GM19455 (cell line): ENCODE results near the gene PPP6R2.

Experiments used
- ATAC-seq: cut with Tn5 transposase; IDR thresholded peaks from one replicate; pipeline ENCODE4 v1.9.1; 2021; ENCODE audit not compliant: unreplicated experiment

Gene PPP6R2

DNA sequence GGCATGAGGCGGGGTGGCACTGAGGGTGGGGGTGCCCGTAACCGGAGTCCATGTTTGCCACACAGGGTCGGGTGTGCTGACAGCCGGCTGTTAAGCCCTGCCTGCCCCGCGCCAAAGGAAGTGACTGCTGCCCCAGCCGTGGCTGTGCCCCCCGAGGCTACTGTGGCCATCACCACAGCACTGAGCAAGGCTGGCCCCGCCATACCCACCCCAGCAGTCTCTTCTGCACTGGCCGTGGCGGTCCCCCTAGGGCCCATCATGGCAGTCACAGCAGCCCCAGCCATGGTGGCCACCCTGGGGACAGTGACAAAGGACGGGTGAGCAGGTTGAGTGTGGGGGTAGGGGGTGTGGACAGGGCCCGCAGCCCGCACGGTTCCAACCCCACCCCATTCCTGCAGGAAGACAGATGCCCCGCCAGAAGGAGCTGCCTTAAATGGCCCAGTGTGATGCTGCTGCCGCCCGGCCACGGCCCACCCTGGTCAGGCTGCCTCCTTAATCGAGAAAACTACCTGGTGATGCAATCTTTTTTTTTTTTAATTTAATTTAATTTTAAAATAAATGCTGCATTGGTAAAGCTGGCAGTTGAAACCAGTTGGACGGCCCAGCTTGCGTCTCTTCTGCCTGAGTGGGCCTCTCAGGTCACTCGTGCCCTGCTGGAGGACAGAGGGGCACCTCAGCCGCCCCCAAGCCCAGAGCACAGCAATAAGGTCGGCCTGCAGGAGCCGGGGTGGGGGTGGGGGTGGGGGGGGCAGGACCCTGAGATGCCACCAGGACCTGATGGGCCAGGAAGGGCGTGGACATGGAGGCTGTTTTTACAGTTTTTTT lies 100.9 kb downstream of the PPP6R2 start:
- no peak for ATAC-seq

DNA sequence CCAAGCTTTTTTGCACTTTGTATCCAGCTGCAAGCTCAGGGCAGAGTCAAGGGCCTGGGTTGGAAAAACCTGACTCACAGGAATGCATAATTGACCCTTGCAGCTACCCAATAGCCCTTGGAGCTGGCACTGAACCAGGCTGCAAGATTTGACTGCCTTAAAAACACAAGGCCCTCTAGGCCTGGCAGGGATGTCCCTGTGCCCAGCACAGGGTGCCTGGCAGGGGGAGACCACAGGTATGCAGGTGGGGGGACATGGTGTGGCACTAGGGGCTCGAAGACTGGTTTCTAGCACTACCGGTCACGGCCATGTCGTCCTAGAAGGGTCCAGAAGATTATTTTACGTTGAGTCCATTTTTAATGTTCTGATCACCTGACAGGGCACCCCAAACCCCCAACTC lies 101.5 kb downstream of the PPP6R2 start:
- ATAC-seq = no peak

DNA sequence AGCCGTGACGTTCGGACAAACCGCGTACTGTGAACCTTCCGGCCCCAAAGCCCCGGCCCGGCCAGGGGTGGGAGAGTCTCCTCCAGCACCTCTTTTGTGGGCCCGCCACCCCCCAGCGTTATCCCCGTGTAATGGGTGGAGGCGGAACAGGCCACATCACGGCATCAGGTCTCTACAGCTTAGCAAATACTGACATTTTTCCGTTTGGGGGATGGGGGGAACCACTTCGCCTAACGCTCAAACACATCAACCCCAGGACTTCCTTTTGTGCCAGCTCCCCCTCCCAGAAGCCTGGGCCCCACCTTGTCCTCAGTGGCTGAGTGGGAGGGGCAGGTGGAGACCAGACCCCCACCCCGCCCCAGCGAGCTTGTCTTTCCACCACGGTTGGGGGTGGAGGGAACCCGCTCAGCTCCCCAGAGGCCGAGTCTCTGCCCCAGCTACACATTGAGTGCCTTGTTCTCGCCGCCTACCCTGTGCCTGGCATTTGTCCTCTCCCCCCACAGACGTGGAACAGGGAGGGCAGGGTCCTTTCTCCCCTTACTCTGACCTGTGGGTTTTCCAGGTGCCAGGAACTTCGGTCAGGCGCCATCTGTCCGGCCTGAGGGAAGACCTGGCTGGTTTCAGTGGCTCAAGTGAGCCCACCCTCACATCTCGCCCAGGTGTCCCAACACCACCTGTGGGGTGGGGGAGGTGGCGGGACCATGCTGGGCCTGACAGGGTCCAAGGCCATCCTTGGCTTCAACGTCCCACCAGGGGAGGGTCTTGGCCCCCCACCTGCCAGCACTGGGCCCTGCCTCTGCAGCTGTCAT lies 102.1 kb downstream of the PPP6R2 start:
- no peak for ATAC-seq

DNA sequence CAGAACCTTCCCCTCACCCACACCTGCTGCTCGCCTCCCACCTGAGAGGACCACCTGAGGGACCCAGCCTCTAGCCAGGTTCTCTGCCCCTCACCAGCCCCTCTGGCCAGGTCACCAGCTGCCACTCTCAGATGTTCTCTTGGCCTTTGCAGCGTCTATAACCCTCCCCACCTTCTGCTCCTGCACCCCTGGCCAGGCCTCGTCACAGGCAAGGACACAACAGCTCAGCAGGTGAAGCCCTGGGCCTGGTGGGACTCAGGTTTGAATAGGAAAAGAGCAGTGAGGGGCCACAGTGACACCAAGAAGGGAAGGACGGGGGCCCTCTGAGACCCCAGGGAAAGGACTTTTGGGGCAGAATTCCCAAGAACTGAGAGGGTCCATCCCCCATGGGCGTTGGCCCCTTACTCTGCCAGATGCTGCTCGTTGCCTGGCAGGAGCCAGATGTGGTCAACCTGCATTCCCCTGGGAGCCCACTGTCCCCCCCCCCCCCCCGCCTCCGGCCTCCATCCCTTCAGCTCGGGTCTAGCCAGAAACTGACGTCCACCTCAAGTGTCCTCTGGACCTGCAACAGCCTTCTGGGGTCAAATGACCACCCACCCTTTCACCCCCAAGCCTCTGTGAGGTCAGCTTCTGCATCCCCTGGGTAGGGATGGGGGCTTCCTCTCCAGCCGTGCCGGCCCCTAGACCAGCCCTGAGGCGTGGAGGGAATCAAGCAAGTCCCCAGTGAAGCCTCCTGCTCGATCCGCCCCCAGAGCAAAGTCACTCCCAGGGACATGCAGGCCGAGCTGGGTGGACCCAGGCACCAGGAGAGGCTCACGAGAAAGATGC lies 103.0 kb downstream of the PPP6R2 start:
- no peak for ATAC-seq

DNA sequence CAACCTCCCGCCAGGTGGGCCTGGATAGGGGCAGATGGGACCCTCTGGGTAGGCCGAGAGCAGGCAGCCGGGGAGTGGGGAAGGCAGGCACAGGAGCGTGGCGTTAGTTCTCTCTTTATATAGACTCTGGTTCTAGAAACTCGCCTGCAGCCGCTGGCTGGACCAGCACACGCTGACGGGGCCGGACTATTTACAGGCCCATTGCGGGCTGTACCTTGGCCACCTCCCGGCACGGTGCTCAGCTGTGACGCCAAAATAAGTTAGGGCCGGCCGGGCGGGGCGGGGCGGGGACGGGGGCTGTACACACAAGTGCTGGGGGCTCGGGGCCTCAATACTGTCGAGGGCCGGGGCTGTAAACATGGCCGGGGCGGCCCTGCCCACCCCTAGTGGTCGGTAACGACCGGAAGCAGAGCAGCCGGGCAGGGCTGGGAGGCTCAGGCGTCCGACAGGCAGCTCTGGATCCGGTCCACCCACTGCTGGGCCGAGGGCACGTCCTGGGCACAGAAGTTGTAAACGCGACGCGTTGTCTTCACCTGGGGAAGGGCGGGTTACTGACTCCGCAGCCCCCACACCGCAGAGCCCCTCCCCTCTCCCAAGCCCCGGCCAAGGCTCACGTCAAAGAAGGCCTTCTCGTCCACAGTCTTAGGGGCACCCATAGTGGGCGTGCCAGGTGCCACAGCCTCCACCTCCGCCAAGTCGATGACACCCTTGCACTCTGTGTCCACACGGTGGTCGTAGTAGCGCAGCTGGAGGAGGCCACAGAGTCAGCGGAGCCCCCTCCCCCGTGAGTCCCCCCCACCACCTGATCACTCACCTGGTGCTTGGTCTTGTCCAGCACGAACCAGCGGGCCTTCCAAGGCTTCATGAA lies 103.8 kb downstream of the PPP6R2 start:
- no peak for ATAC-seq

DNA sequence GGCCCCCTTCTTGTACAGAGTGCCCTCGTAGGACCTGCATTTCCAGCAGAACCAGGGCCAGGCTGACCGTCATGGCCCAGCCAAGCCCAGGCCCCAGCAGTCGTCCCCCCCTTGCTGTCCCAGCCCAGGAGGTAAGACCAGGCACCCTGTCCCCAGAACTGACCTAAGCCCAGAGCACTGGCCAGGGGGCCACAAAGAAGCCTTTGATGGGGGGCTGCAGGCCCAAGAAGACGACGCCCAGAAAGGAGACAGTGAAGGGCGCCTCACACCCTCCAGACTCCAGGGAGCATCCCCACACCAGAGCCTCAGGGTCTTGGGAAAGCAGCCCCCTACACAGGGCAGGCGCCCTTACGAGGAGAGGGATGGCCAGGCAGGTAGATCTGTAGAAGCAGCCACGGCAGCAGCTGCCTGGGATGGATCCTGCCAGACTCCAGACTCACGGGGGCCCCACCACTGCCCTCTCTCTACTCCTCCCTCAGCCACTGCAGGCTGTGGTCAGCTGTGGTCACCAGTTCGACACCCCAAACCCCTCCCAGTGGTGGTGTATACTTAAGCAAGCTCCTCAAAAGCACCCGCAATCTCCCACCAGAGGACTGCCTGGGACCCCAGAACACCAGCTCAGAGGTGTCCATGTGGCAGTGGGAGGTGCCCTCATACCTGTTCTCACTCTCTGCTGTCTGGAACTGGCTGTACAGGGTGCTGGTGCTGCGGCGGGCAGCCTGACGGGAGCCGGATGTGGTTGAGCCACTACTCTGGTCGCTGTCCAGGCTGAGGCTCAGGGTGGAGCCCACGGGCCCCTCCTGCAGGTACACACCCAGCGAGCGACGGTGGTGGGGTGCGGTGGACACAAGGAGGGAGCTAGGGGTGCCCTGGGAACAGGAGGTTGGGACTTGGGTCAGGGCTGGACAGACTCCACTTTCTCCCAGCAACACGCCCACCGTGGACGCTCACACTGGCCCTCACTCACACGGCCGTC lies 104.7 kb downstream of the PPP6R2 start:
- no peak for ATAC-seq

DNA sequence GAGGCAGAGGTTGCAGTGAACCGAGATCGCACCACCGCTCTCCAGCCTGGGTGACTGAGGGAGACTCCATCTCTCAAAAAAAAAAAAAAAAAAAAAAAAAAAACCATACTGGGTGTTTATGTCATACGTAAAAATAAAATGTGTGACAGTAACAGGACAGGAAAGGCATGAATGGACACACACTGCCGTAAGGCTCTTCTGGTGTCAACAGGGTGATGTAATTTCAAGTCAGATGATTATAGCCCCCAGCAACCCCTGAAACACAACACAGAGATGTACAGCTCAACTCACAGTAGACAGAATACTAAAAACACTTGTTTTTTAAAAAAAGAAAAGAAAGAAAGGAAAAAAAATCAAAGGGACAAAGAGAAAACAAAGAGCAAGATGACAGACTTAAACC lies 109.5 kb downstream of the PPP6R2 start:
- ATAC-seq = no peak

DNA sequence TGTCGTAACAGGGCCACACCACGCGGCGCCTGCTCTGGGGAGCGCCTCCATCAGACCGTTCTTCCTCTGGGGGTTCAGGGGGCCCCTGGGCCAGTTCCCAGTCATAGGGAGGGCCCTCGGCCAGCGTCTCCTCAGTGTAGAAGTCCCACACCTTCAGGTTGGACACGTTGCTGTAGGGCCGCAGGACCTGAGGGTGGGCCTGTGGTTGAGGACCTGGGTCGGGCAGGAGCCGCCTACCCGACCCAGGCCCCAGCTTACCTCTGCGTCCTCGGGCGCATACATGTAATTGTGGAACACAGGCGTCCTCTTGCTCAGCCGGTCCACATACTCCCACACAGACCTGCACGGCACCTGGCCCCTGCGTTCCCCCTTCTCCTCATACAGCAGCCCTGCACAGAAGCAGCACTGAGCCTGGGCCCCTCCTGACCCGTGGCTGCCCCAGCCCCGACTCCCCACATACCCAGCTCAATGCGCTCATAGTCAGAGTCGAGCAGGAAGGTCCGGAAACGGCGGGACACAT lies 111.5 kb downstream of the PPP6R2 start:
- no peak for ATAC-seq

DNA sequence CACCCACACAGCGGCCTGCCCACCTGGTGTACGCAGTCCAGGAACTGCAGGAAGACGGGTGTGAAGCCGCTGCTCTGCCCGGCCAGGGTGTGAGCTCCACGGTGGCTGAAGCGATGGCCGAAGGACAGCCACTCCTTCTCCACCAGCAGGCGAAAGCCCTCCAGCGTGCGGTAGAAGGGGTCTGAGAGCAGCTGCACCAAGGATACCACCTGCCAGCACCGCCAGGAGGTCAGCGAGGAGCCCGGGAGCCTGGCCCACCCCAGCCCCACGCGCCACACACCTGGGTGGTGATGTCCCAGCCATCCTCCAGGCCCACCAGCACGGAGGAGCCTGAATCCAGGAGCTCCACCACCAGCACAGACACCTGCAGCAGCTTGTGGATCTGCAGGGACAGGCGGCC lies 112.1 kb downstream of the PPP6R2 start:
- ATAC-seq = no peak

DNA sequence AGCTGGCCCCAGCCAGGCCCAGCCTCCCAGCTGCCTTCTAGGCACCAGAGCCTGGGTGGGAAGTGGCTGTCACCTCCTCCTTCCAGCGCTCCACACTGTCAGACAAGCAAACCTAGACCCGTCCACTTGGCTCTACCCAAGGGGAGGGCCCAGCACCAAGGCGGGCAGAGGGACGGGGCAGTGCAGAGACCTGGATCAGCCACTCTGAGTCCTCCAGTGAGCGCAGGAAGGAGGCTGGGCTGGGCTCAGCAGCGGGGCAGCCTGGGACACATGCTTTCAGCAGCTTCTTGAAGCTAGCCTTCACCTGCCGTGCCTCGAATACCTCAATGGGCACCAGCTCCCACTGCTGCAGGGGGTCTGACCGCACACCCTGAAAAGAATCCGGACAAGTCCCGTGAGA lies 112.9 kb downstream of the PPP6R2 start:
- ATAC-seq = no peak

DNA sequence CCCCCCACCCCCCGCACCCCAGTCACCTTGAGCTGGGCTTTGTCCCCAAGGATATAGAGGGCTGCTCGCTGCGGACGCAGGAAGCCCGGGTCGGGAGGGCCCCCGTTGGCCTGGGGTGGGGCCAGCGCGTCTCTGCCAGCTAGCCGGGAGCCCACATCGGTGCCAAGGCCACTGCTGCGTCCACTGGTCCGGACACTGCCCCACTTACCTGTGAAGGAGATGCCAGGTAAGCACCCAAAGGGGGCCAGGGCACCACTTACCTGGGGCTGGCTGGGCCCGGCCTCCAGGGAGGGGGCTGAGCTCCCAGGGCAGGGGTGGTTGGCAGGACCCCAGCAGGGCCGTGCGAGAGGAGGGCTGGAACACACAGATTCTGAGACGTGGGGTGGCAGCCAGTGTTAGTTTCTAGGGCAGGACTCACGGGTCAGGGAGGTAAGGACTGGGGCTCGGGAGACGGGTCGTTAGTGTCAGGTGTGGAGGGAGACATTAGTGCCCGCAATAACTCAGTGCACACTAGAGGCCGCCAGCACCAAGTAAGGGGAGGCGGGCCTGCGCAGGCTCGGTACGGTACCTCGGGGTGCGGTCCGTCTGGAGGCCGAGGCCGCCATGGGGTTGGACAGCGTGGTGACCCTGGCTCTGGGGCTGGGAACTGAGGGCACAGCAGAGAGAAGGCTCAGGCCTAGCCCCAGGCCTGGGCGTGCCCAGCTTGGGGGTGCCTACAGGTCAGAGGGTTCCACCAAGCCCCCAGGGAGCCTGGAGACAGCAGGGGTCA lies 113.5 kb downstream of the PPP6R2 start:
- no peak for ATAC-seq

DNA sequence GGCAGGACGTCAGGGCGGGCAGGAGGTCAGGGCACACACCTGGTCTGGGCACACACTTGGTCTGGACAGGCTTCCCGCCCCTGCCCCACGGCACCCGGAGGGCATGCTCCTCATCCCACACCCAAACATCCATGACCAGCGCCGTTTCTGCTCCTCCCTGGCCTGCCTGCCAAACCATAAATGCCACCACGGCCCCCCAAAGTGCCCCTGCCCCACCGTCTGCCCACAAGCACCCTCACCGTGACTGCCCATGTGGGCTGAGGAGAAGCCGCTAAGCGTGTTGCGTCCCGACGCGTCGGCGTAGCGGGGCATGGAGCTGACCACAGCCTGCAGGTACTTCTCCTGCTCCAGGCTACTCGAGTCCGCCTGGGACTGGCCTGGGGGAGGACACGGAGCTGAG lies 115.9 kb downstream of the PPP6R2 start:
- ATAC-seq = no peak

DNA sequence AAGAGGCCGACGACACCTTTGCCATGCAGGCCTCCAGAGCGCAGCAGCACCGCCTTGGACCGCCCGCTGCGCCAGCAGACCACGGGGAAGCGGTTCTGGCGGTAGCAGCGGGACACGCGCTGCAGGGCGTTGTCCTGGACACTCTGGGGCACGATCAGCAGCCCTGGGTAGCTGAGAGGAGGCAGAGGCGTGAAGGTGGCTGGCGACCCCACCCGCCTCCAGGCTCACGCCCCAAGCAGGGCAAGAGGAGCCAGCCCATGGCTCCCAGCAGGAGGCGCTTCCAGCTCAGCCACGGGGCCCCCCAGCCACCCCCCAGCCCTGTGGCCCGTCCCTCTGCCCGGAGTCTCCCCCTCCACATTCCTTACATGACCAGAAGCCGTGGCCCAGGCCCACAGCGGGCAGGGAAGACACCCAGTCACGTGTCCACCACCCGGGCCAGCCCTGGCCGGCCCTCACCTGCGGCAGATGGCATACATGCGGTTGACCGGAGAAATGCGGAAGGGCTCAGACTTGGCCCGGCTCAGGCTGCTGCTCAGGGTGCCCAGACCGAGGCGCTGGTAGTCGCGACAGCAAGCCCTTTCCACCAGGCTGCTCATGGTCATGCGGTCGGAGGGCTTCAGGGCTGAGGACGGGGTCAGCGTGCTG lies 116.5 kb downstream of the PPP6R2 start:
- no peak for ATAC-seq

DNA sequence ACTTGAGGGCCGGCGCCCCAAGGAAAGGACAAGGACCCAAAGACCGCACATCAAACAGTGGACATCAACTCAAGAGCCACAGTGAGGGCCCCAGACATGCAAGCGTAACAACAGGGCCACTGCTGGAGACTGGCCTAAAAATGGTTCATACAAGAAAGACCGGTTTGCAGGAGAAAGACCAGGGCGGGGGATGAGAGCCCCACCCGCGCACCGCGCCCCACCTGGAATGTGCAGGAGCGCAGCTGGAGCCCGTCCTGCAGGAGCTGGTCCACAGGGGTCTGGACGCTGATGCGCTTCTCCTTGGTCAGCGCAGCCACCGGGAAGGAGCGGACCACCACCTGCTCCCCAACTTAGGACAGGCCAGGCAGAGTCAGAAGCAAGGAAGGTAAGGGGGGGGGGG lies 117.8 kb downstream of the PPP6R2 start:
- no peak for ATAC-seq

DNA sequence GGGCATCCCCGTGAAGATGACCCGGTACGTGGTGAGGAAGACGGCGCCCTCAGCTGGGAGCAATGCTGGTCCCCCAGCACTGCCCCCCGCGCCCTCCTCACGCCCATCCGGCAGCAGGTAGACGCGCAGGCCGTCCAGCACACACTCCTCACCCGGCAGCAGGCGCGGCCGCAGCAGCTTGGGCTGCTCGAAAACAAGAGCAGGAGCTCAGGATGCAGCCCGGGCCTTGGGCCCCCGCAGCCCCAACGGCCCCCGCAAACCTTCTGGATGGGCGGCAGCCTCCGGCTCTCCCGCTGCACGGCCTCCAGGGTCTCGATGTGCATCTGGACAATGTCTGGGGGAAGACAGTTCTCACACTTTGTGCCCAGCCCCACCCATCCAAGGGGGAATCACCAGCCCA lies 118.4 kb downstream of the PPP6R2 start:
- ATAC-seq = no peak

DNA sequence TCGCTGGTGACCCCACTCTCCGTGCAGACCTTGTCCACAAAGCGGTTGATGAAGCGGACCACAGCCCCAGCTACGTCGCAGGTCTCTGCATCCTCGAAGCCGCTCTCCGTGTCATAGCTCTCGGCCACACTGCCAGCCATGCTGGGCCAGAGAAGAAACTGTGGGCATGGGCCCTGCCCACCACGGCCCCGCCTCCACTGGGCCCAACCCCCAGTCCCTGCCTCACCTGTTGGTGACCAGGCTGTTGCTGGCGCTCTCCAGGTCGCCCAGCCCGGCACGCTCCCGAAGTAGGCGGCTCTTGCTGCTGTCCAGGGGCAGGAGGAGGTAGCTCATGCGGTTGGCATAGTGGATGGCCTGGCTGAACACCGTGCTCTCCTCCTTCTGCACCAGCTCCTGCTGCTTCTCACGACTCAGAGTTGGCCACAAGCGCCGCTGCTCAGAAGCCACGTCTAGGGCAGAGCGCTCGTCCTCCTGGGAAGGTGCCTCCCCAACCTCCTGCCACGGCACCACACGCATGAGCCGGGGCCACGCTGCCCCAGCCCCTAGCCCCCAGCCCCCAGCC lies 118.9 kb downstream of the PPP6R2 start:
- ATAC-seq = no peak

DNA sequence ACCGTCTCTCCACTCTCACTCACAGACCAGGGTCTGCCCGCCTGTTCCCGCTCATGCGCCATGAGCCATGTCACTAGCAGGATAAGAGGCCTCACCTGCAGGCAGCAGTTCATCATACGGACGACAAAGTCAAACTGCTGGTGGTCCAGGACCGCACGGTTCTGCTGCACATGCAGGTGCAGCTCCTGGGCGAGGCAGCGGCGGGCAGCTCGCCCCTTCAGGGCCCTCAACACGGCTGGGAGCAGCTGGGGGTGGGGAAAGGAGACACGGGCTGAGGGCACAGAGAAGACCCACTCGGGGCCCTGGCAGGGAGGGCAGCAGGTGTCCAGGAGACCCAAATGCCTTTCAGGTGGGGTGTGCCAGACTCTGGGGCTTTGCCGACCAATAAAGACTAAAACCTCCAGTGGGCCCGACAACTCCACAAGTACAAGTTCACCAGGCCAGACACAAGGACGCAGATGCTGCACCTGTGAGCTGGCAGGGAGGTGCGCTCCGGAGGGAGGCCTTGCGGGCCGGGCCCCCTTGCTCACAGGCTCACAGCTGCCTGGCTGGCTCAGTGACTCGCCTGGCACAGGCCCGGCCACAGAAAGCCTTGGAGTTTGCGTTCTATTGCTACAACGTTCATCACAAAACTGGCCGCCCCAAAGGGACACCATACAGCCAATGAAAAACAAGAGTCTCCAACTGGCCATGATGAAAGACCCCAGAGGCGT lies 120.2 kb downstream of the PPP6R2 start:
- ATAC-seq = no peak
